Stimulated activated CD8-positive, alpha-beta memory T cell treated with anti-CD3 and anti-CD28 coated beads, Interleukin-12 subunit alpha, Interleukin-12 subunit beta, amount 100 ng/mL, for 24 hours (primary cell): Measurements from ENCODE around the gene IRS4.

Experiments used
- DNase-seq: peaks from one replicate; pipeline ENCODE4 v3.0.0-alpha.2; 2020; ENCODE audit errors: extremely low read depth

IRS4 gene

DNA sequence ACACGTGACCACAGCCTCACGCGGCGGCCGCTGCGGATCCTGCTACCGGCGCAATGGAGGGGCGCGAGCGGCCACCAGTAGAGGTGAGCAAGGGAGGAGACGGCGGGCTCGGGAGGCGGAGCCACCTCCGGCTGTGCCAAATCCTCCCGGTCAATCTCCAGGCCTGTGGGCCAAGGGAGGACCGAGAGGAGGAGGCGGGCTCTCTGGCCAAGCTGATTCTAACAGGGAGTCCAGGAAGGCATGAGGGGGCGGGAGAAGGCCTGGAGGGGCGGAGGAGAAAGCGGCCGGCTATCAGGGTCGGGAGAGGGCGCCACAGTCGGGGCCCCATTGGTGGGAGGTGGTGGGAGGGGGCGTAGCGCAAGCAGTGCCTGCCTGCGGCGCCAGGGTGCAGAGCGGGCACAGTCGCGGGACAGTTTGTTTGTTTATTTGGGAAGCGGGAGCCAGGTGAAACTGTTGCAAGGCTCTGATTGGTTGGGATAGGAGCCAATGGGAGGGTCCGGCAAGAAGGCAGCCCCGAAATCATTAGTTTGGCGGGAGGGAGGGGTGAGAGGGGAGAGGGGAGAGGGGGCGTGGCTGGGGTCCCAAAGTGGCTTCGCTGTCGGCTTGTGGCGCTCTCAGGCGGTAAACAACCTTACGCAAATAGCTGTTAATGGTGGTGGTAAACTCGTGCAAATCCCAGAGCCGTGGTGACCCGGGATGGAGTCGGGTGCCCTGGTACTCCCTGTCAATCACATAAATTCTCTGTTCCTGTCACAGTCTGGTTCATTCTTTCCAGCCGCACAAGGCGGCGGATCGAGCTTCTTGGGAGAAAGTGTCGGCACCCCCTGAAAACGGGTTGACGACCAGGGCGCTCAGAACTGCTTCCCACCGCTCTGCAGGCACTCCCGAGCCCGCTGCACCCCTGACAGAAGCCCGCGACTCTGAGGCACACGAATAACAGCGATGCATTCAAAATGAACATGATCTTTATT, at the start of gene IRS4:
Gene IRS4, minus strand, starts transcription at position 55 of the 971 bp plus-strand sequence.
- DNase-seq, result no peak

DNA sequence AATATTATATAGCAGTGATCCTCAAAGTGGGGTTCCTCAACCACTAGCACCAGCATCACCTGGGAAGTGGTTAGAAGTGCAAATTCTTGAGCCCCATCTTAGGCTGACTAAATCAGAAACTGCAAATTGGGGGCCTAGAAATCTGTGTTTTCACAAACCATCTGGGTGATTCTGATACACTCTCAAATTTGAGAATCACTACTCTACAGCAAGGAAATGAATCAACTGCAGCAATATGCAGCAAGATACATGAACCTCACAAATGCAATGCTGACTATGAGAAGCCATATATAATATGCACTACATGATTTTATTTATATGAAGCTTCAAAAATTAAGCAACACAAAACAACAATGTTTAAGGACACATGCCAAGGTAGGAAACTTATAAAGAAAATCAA, 36.2 kb upstream of the IRS4 start:
- no peak for DNase-seq

DNA sequence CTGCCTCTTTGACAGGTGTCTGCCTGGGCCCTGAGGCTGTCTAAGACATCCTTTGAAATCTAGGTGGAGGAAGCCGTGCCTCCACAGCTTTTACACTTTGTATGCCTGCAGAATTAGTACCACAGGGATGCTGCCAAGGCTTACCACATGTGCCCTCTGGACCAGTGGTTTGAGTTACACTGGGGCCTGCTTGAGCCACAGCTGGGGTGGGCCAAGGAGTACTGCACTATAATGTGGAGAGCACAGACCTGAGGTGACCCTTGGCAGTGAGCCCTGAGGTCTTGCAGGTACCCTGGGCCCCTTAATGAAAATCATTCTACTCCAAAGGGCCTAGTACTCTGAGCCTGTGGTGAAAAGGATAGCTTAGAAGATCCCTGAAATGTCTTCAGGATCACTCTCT, 27.2 kb upstream of the IRS4 start:
- DNase-seq, result no peak

DNA sequence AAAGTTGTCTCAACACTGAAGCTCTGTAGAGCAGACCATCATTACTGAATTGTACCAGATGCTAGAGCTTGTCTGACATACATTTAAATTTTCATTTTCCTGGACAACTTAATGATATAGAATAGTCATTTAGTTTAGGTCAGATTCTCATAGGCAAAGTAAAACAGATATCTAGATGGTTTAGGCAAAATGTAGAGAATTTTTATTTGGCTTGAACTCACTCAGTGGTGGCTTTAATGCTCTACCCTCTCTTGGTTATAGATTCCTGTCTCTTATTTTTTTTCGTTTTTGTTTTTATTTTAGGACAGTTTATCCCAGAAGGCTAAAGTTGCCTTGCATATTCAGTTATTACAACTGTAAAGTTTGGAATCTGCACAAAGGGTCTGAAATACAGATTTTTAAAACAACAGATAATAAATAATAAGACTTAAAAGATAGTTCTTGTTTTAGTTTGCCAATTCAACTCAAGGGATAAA, 4.0 kb upstream of the IRS4 start:
- DNase-seq, result no peak

DNA sequence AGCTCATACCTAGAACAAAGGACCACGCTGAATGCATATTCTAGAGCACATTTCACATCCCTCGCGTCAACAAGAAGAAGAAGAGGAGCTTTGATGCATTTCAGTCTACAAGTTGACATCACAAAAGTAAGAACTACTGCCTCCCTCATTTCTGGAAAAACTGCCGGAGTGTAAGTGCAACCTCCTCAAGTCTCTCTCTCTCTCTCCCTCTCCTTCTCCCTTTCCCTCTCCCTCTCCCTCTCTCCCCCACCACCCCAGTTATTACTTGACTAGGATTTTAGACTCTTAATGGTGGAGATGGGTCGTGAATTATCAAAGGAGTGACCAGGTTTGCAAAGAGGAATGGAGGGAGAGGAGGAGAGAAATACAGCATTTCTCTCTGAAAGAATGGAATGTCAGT, 1.4 kb upstream of the IRS4 start:
- DNase-seq, result no peak

DNA sequence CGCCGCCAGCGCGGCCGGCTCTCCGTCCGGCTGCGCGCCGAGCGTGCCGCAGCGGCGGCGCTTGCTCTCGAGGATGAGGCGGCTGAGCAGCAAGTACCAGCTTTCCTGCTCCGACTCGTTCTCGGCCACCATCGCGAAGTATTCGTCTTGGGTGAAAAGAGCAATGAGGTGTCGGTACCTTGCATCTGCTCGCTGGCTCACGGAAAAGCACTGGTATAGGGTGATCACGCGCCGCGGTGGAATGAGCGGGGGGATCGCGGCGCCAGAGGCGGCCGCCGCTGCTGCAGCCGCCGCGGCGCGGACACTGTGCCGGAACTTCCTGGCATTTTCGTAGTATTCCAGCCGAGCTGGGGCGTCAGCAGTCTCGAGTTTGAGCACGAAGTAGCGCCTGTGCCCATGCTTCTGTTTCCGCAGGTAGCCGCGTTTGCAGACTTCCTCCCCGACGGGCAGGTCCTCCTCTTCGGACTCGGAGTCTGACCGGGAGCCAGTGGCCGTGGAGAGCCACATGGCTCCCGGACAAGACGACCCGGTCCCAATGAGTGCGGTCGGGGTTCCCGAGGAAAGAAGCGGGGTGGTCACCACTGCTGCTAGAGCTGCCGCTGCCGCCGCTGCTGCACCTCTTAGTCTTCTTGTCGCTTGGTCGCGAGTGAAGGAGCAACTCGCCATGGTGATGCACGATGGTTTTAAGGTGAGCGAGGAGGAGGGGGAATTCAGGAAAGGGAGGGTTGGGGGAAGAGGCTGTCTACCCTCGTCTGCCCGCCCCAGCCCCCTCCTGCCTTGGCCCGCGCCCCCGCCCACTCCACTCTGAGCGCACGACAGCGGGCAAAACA, 469 bp downstream of the IRS4 start:
- no peak for DNase-seq

DNA sequence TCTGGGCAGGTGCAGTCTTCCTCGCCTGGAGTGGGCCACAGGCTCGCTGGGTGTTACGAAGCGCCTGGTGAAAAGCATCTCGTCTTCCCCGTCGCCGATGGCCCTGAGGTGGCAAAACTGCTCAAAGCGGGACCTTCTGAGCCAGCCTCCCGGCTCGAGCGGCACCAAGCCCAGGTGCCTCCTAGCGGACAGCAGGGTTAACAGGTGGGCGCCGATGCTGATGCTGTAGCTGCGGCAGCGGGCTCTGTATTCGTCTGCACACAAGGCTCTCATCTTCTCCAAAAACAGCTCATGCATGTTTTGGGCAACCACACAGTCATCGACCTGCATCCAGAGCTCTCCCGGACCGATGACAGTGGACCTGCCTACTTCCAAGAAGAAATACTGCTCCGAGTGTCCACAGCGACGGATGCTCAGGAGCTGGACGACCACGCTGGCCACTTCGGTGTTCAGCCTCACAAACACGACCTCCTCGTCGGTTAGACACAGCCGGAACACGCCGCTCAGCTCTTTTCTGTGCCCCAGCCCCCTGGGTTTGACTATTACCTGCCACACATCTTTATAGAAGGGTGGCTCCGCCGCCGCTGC, 1.2 kb downstream of the IRS4 start:
- no peak for DNase-seq

DNA sequence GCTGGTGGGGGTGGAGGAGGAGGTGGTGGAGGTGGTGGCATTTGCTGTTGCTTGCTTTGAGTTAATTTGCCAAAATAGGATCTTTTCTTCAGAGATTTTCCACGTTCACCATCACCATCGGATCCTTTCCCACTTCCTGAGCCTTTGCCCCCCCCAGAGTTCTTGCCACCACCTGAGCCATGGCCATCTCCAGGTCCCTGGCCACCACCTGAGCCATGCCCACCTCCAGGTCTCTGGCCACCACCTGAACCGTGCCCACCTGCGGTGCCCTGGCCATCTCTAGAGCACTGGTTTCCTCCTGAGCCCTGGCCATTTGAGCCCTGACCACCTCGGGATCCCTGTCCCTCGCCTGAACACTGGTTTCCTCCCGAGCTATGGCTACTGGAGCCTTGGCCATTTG, 1.9 kb downstream of the IRS4 start:
- DNase-seq, result no peak

DNA sequence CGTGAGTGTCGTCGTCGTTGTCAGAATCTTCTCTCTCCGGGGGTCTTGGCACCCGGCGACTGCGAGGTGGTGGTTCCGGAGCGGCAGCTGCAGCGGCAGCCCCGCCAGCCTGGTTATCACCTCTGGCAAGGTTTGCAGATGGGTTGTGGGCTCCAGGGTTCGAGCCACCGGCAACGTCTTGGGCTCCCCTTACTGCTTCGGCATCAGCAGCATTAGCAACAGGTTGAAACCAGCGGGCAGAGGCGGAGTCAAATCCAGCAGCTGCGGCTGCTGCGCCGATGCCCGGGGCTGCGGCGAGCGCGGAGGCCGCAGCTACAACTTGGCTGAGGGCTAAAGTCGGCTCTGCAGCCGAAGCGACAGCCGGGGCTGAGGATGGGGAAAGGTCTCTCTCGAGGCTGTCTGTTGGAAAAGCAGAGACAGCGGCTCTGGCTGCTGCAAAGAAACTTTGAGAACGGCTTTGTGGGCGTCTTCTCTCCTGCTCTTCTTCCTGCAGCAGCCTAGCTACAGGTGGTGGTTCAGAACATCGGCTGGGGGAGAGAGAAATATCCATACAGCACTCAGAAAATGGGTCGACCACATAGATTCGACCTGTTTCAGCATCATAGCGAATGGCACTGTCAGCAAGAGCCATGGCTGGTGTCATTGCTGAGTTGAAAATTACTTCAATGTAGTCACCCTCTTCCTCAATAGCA, 3.6 kb downstream of the IRS4 start:
- DNase-seq, result no peak

DNA sequence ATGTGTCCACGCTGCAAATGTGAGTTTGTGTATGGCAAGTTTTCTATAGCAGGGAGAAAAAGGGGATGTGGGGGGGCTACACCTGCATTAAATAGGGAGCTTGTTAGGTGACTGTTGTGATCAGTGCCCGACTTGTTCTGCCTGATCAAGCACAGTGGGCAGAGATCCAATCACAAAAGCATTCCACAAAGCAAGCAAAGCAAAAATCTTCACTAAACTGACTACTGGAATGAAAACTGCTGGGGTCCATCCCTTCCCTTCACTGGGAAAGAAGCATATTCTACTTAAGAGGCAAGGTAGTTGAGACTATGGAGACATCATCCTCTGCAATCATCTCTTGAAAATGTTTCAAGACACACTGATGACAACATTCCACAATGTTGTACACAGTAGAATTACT, 5.2 kb downstream of the IRS4 start:
- DNase-seq, result no peak

DNA sequence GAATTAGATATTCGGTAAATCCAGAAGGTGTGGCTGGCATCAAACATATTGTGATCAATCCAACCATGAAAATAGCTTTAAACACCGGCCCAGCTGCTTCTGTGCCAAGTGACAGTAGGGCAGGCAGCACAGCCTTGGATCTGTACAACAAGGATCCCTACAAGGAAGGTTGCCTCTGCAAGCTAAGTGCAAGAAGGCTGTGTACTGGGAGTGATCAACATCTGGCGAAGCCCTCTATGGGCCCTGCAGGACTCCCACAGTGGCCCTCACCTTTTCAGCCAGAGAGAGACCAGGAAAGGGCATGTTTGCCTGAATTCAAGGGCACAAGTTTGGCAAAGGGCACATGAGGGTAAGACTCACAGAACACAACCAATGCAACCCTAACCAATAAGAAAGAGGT, 9.6 kb downstream of the IRS4 start:
- DNase-seq, result no peak

DNA sequence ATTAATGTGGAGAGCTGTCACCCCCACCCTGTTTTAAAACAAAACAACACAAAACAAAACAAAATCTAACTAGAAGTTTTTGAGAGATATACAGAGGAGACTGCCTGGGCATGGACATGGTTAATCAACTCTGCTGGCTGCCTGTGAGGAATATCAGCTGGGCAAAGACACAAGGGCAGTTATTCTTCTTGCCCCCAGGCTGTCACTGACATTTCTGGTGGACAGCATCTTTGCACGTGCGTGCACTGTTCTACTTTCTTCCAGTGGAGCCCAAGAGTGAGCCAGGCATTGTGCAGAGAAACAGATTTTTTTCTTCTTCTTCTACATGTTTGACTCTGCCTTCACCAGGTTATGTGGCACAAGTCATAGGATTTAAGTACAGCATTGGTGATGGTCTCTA, 13.8 kb downstream of the IRS4 start:
- no peak for DNase-seq

DNA sequence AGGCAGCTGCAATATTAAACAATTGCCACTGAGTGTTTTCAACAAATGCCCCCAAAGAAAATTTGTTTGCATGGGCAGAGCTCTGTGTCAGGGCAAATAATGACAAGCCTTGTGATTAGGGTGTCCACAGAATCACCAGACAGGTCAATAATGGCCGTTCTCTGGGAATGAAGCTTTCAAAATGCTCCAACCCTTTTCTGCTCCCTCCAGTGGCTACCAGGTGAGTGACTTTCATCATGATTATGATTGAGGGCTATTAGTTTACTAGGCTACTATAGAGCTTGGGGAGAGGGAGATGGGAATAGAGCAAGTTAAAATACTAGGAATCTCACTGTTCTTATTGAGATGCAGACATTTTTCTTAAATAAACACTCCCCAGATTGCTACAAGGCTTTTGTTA, 23.5 kb downstream of the IRS4 start:
- no peak for DNase-seq

DNA sequence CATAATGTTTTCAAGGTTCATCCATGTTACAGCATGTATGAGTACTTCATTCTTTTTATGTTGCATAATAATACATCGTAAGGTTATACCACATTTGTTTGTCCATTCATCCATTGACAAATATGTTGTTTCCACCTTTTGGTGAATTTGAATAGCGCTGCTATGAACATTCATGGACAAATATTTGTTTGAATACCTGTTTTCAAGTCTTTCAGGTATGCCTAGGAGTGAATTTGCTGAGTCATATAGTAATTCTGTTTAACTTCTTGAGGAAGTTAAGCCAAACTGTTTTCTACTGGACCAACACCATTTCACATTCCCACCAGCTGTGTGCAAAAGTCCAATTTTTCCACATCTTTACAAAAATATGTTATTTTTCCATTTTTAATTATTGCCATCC, 31.5 kb downstream of the IRS4 start:
- DNase-seq, result no peak

DNA sequence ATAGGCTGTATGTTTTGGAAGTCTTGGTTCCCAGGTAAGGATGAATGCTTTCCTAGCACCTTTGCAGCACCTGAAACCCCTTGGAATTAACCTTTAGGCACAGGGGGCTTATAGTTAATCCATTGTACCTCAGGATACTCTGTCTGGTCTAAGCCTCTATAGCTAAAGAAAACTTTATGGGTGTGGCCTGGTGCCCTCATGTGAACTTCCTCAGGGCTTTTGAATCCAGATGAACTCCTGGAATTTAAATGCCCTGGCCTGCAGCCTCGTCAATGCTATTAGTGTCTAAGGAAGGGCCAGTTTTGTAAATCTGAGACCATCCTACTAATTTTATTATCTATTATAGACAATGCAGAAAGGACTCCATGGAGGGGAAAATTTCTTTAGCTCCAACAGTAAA, 33.8 kb downstream of the IRS4 start:
- DNase-seq, result no peak

DNA sequence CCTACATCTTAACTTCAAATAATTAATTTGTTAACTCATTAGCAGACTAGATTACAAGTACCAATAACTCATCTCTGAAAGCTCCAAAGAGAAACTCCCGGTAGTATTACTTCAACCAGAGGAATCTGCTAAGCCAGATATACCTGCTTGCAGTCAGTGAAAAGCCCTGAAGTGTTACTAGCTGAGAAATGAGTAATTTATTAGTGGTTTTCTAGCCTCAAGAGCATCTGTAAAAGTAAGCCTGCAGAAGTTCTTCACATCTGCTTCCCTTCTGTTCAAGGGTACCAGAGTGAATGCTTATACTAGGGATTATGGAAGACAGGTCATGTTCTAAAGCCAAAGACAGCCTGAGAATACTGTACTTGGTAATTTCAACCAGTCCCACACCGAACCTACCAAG, 34.7 kb downstream of the IRS4 start:
- DNase-seq, result no peak

DNA sequence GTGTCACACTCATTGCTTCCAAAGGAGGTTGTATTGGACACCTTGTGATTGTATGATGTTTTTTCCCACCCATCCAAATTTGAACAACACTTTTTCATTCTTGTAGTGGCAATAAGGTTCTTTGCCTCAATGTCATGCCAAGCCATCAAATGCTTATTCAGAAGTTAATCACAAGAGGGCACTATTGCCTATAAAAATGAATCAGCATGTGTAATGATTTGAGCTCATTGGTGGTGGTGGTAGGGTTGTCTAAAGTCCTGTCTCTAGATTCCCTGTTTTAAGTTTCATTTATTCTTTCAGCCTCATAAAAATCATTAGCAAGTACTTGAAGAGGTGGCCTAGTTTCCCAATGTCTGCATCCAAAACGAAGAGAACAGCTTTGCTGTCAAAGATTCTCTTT, 37.0 kb downstream of the IRS4 start:
- no peak for DNase-seq

DNA sequence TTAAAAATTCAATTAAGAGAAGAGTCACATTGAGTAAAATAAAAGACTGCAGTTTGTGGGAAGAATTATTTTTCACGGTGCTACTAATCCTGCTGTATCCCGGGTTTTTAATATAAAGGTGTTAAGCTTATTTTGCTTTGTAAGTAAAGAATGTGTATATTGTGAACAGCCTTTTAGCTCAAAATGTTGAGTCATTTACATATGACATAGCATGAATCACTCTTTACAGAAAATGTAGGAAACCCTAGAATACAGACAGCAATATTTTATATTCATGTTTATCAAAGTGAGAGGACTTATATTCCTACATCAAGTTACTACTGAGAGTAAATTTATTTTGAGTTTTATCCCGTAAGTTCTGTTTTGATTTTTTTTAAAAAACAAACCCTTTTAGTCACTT, 39.7 kb downstream of the IRS4 start:
- DNase-seq, result no peak
